MM.1S (cell line): Measurements from ENCODE around the gene CCSER1.

Experiments used
- DNase-seq: peaks from one replicate; pipeline ENCODE4 v3.0.0-alpha.2; 2015
- H2AFZ ChIP-seq: fragments of 300-600 bp; sonication (generic); 2 replicates; pipeline ENCODE4 v1.6.0; 2016; ENCODE audit warnings: antibody characterized with exemption, low read length
- H3F3A ChIP-seq: fragments of 300-600 bp; sonication (generic); 2 replicates; pipeline ENCODE4 v1.6.1; 2016; ENCODE audit warnings: mild to moderate bottlenecking, antibody characterized with exemption, low read length, moderate library complexity, mixed read lengths; ENCODE audit not compliant: insufficient read depth
- H3K27ac ChIP-seq: fragments of 300-600 bp; sonication (generic); 2 replicates; pipeline ENCODE4 v1.5.1; 2016; ENCODE audit warnings: mild to moderate bottlenecking, low read length
- H3K27me3 ChIP-seq: fragments of 300-600 bp; sonication (generic); replicated peaks from 2 replicates; pipeline ENCODE4 v1.6.0; 2016; ENCODE audit warnings: low read length; ENCODE audit not compliant: insufficient read depth
- H3K36me3 ChIP-seq: fragments of 300-600 bp; sonication (generic); replicated peaks from 2 replicates; pipeline ENCODE4 v1.6.1; 2016; ENCODE audit warnings: mild to moderate bottlenecking, low read length, mixed read lengths; ENCODE audit not compliant: insufficient read depth
- H3K4me1 ChIP-seq: fragments of 300-600 bp; sonication (generic); 2 replicates; pipeline ENCODE4 v1.6.1; 2016; ENCODE audit warnings: low read length, mixed read lengths
- H3K4me2 ChIP-seq: fragments of 300-600 bp; sonication (generic); 2 replicates; pipeline ENCODE4 v1.6.0; 2016; ENCODE audit warnings: low read depth, low read length
- H3K4me3 ChIP-seq: fragments of 300-600 bp; sonication (generic); 2 replicates; pipeline ENCODE4 v1.5.1; 2016; ENCODE audit warnings: low read length, mixed read lengths
- H3K79me2 ChIP-seq: fragments of 300-600 bp; sonication (generic); 2 replicates; pipeline ENCODE4 v1.6.1; 2016; ENCODE audit warnings: mixed run types, low read length, mixed read lengths
- H3K9ac ChIP-seq: fragments of 300-600 bp; sonication (generic); 2 replicates; pipeline ENCODE4 v1.6.1; 2016; ENCODE audit warnings: low read length, mixed read lengths
- H3K9me2 ChIP-seq: fragments of 300-600 bp; sonication (generic); replicated peaks from 2 replicates; pipeline ENCODE4 v1.6.1; 2016; ENCODE audit warnings: mild to moderate bottlenecking, low read length, mixed read lengths; ENCODE audit not compliant: insufficient read depth
- H3K9me3 ChIP-seq: fragments of 300-600 bp; sonication (generic); replicated peaks from 2 replicates; pipeline ENCODE4 v1.6.1; 2016; ENCODE audit warnings: mild to moderate bottlenecking, low read length, mixed read lengths; ENCODE audit not compliant: insufficient read depth
- H4K20me1 ChIP-seq: fragments of 300-600 bp; sonication (generic); 2 replicates; pipeline ENCODE4 v1.6.1; 2016; ENCODE audit warnings: mild to moderate bottlenecking, low read length, moderate library complexity, mixed read lengths; ENCODE audit not compliant: insufficient read depth
- CTCF ChIP-seq: fragments of 300-600 bp; sonication (generic); IDR thresholded peaks from 2 replicates; pipeline ENCODE4 v1.5.1; 2016; ENCODE audit warnings: antibody characterized with exemption, low read length, mixed read lengths
- EZH2 ChIP-seq: fragments of 300-600 bp; sonication (generic); optimal IDR thresholded peaks from 2 replicates; pipeline ENCODE3; 2017; ENCODE audit warnings: low read depth, mild to moderate bottlenecking, antibody characterized with exemption, low read length, mixed read lengths
- EZH2phosphoT487 ChIP-seq: fragments of 300-600 bp; sonication (generic); IDR thresholded peaks from 2 replicates; pipeline ENCODE4 v1.6.1; 2018; ENCODE audit warnings: antibody characterized with exemption, low read length

Gene CCSER1

GRCh38 chr4:91284480-91284879 lies 1157.3 kb downstream of the CCSER1 start:
- Histone ChIP-seq H3K9me2 (no peaks in the 10 kb centered on the region), H3F3A (no peaks in the 10 kb centered on the region), H3K4me1 (no peaks in the 10 kb centered on the region), H3K4me2 (no peak overlapping the region), H3K27me3 (no peaks in the 10 kb centered on the region), H3K36me3 (no peaks in the 10 kb centered on the region), H3K9me3 (no peaks in the 10 kb centered on the region), H3K9ac (no peak overlapping the region), H2AFZ (no peak overlapping the region), H4K20me1 (no peaks in the 10 kb centered on the region), H3K79me2 (no peaks in the 10 kb centered on the region), H3K4me3 (no peak overlapping the region), H3K27ac (no peak overlapping the region)
- no peak for DNase-seq
- TF ChIP-seq EZH2phosphoT487 (no peak), CTCF (no peak), EZH2 (no peak)

DNA sequence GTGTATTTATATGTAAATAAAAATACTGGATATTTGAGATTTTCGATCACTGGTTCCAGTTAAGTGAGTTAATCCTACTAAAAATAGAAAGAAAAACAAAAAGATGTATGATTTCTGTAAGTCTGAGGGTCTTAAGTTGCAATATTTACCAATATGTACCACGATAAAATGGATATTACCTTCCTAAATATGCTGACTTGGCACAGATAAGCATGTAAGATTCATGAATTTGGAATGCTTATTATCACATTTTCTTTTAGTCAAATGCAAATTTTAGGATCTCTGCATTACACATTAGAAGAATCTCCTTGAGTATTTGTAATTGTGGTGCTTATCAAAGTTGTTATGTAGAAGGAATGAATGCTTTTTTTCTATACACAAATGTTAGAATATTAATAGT lies 1158.3 kb downstream of the CCSER1 start:
- Histone ChIP-seq H3K27ac (no peak overlapping the region), H3K36me3 (no peaks in the 10 kb centered on the region), H3K4me3 (no peak overlapping the region), H3K4me2 (no peak overlapping the region), H4K20me1 (no peaks in the 10 kb centered on the region), H3K4me1 (no peaks in the 10 kb centered on the region), H3K9me2 (no peaks in the 10 kb centered on the region), H3K27me3 (no peaks in the 10 kb centered on the region), H3K9ac (no peak overlapping the region), H2AFZ (no peak overlapping the region), H3K9me3 (no peaks in the 10 kb centered on the region), H3K79me2 (no peaks in the 10 kb centered on the region), H3F3A (no peaks in the 10 kb centered on the region)
- TF ChIP-seq CTCF (no peak), EZH2phosphoT487 (no peak), EZH2 (no peak)
- no peak for DNase-seq

GRCh38 chr4:91288702-91289311 lies 1161.6 kb downstream of the CCSER1 start:
- H3K27ac ChIP-seq = no peak overlapping the region
- H3K9me3 ChIP-seq = no peaks in the 10 kb centered on the region
- H3K79me2 ChIP-seq = no peaks in the 10 kb centered on the region
- no peaks in the 10 kb centered on the region for H3K36me3 ChIP-seq
- no peaks in the 10 kb centered on the region for H3K9me2 ChIP-seq
- no peaks in the 10 kb centered on the region for H3K4me1 ChIP-seq
- TF ChIP-seq CTCF (no peak), EZH2phosphoT487 (no peak), EZH2 (no peak)
- H3K9ac ChIP-seq = no peak overlapping the region
- H4K20me1 ChIP-seq = no peaks in the 10 kb centered on the region
- DNase-seq = no peak
- no peaks in the 10 kb centered on the region for H3K27me3 ChIP-seq
- H3K4me3 ChIP-seq = no peak overlapping the region
- no peak overlapping the region for H2AFZ ChIP-seq
- H3K4me2 ChIP-seq = no peak overlapping the region
- no peaks in the 10 kb centered on the region for H3F3A ChIP-seq
